Peyer's patch (tissue), 4 donors: ENCODE results near the gene KIFC3.

Experiments
- CTCF ChIP-seq, 6 experiments: fragments of 450-650 bp in 4 of 6; fragments of 200-600 bp in 2 of 6; sonication (generic) in 1 of 6; IDR thresholded peaks; one replicate each; pipeline ENCODE4 v1.5.1; 2017 to 2019; ENCODE audit warnings: antibody characterized with exemption in 6 of 6, mild to moderate bottlenecking in 3 of 6, moderate library complexity in 1 of 6
- POLR2A ChIP-seq, 2 donors: fragments of 450-650 bp; IDR thresholded peaks; one replicate each; pipeline ENCODE4 v1.5.1; 2017; ENCODE audit warnings: antibody characterized with exemption in 2 of 2, mild to moderate bottlenecking in 2 of 2, moderate library complexity in 2 of 2

DNA sequence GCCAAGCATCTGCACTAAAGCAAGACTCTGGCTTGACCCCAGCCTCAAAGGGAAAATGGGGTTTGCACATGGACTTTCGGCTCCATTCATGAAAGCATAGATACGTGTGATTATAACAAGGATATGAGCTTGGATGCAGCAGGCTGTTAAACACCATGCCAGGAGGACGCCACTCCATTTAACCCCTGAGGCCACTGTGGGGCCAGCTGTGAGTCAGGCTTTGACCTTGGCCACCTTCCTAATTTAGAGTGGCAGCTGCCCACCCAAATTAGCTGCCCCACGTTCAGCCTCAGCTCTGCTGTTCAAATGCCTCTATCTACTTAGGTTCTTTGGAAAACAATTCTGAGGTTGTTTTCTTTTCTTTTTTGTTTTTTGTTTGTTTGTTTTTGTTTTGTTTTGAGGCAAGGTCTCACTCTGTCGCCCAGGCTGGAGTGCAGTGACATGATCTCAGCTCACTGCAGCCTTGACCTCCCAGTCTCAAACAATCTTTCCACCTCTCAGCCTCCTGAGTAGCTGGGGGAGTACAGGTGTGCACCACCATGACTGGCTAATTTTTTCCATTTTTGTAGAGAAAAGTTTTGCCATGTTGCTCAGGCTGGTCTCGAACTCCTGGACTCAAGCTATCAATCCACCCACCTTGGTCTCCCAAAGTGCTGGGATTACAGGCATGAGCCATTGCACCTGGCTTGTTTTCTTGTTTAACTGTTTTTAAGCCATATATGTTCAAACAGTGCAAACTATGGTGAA is 23.2 kb upstream of the KIFC3 start:
- TF ChIP-seq CTCF (IDR thresholded peaks at IDR 0.05) (no peak), POLR2A (IDR thresholded peaks at IDR 0.05) (no peak)
